GM15510 (cell line): ENCODE results near the gene PRDM2.

ENCODE experiments used
- POLR2A ChIP-seq: IDR thresholded peaks from 3 replicates; pipeline ENCODE4 v1.6.1; 2011; ENCODE audit warnings: borderline replicate concordance; ENCODE audit not compliant: insufficient read length; ENCODE audit errors: extremely low read depth

The PRDM2 gene

DNA sequence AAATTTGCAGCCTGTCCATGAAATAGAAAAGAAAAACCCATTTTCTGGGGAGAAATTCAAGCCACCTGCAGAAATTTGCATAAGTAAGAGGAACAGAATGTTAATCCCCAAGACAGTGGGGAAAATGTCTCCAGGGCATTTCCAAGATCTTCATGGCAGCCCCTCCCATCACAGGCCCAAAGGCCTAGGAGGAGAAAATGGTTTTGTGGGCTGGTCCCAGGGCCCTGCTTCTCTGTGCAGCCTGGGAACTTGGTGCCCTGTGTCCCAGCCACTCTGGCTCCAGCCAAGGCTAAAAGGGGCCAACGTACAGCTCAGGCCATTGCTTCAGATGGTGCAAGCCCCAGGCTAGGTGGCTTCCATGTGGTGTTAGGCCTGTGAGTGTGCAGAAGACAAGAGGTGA is 155.6 kb downstream of the PRDM2 start:
- no peak for TF ChIP-seq POLR2A

DNA sequence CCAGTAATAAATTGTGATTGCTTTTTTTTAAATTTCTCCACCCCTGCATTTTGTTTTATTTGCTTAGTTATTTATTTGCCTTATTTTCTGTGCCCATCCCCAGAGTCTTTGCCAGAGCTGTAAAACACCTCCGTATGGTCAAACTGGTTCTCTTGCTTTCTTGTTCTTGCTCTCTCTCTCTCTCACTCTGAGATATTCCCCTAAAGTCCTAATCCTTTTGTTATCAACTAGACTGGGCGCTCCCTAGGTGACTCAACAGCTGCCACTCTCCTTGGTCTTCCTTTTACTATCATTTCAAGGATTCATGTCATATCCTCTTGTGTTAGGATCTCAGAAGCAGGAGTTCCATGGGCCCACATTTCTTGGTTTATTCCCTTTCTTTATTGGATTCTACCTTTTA is 160.0 kb downstream of the PRDM2 start:
- TF ChIP-seq POLR2A: no peak

DNA sequence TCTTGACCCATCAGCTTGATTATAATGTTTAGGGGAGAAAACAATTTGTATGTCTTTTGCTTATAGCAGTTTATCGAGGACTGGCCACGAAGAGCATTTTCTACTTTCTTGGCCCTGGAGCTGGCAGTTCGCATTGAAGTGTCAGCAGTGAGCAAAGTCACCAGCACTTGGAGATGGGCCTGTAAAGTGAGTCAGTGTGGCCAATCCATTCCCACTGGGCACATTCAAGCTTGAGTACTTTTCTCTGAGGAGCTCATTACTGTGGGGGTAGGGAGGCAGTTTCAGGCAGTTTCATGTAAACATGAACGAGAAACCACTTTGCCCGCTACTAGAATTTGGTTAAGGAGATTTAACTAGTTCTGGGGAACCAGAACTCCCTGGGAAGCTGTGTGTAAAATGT is 164.8 kb downstream of the PRDM2 start:
- TF ChIP-seq POLR2A: no peak

DNA sequence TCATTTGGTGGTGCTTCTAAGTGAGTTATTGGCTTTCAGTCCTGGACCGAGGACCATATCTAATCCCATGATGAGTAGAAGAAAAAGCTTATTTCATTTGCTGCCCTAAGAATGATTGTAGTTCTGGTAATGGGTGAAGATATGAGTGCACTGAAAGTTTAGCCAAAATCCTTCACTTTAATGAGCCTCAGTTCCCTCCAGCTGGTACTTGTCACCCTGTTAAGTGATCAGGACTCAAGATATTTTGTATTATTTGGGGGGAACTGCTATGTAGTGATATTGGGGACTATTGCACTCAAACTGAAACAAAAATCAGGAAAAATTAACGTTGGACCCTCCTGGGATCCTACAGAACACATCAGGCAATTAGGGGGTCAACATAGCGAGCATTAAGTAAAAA is 165.9 kb downstream of the PRDM2 start:
- TF ChIP-seq POLR2A: no peak

DNA sequence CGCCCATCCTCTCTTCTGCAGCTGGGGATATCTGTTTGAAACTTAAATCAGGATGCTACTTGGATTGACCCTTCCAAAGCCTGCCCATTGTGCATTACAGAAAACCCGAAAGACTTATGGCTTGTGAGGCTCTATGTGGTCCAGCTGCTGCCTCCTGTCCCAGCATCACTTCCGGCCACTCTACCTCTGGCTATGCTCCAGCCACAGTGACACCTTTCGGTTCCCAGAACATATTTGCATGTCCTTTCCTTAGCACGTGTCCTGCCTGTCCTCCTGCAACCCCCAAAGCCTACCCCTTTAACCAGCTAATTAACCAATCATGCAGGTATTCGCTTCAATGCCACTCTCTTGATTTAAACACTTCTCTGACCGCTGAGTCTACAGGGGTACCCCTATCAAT is 167.6 kb downstream of the PRDM2 start:
- no peak for TF ChIP-seq POLR2A

DNA sequence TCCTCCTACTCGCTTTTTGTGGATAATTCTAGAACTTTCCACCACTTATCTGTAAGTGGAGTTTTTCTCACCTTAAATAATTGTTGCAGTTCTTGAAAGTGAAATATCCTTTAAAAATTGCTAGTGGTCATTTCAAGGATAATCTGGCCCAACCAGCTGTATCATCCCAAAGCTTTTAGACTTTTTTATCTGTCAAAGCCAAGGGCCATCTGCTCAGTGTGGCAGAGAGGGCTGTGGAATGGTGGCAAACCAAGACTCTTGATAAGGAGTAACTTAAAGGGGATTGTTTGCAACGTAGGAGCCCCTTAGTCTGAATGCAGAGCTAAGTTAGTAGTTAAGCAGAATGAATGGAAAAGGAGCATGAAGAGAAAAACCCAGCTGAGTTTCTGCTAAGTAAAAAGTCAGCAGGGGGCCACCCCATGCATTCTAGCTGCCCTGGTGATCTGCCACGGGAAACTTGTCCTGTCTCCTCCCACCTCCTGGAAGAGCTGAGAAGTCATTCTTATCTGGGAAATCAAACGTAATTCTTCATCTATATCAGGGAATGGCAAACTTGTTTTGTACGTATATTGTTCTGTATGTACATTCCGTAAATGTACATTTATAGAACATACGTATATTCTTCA is 169.3 kb downstream of the PRDM2 start:
- TF ChIP-seq POLR2A: no peak

DNA sequence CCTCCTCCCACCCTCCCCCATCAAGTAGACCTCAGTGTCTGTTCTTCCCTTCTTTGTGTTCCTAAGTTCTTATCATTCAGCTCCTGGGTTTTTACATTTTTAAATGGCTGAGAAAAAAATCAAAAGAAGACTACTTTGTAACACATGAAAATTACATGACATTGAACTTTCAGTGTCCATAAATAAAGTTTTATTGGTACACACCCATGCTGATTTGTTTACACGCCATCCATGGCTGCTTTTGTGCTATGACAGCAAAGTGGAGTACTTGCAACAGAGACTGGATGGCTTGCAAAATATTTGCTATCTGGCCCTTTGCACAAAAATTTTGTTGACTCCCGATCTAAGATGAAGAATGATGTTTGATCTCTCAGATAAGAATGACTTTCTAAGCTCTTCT is 171.4 kb downstream of the PRDM2 start:
- TF ChIP-seq POLR2A: no peak

DNA sequence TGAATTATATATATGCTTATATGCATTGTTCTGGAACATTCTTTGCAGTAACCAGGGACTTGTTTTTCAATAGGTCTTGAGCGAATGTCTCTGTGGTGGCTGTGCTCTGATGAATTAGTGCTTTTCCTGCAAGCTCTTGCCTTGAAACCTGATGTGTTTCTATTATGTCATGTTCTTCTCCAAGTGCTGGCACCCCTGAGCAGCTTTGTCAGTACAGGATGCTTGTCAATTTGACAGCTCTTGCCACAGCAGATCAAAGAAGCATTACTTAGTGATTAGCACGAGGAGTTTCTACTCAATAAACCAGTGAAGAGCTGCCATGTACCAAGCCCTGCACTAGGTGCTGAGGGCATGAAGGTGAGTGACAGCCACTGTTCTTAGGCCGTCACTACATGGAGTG is 171.9 kb downstream of the PRDM2 start:
- TF ChIP-seq POLR2A: no peak

DNA sequence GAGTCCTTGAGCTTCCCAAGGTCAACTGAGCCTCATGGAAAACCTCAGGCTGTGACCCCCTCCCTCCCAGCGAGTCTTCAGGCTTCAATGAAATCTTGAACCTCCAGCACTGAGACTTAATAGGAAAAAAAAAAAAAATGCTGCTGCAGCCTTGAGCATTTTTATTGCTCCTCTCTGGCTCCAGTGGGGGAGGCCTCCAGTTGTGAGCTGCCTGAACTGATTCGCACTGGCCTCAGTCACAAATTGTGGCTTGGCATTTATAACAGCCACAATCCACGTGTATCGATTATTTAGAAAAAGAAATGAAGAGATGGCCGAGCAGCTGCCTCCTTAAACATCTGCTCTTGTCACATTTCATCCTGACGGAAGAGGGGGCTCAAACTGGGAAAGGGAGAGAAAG is 173.0 kb downstream of the PRDM2 start:
- no peak for TF ChIP-seq POLR2A
